ENCODE data around the gene FLAD1. TPM values are rescaled to one million over a fixed set of nuclear protein-coding genes. Genes with fewer than 3 reads are reported as not detected.

Gene FLAD1
- total and polyA plus RNA-seq, 2 donors (not counting 1 experiment from before 2014, with no cell fraction given): 11.8 to 24.9 TPM

GRCh38 chr1:155019377-155020245 is 36.5 kb downstream of the FLAD1 start:
- Histone ChIP-seq H4K20me1 (ENCODE audit: control insufficient read depth, extremely low read depth, insufficient read depth, low read length) (no peaks in the 10 kb centered on the region), H3K4me2 (ENCODE audit: extremely low read depth, insufficient read depth, low read length) (no peak overlapping the region), H3K4me1 (ENCODE audit: control insufficient read depth, extremely low read depth, insufficient read depth, low read length) (peaks cover 14% of the 10 kb centered on the region), H3K9me3 (ENCODE audit: control insufficient read depth, insufficient read depth, low read depth, low read length) (no peaks in the 10 kb centered on the region), H3K79me2 (ENCODE audit: control insufficient read depth, insufficient read depth, low read length) (no peaks in the 10 kb centered on the region), H3K36me3 (ENCODE audit: control insufficient read depth, insufficient read depth, low read length) (peaks cover 7% of the 10 kb centered on the region), H3K9ac (ENCODE audit: insufficient read depth, low read length) (no peak overlapping the region), H3K27ac (ENCODE audit: insufficient read depth, low read length) (no peak overlapping the region), H3K27me3 (ENCODE audit: control insufficient read depth, insufficient read depth, low read length) (no peaks in the 10 kb centered on the region), H3K4me3 (replicated peaks in 1 of 4; ENCODE audit: control extremely low read depth in 1 of 4, insufficient read depth in 1 of 4, low read depth in 3 of 4, low read length in 4 of 4) (no peak overlapping the region), H2AFZ (ENCODE audit: low read length) (no peak overlapping the region)
- TF ChIP-seq CTCF (conservative IDR thresholded peaks at IDR 0.05 in 1 of 2, IDR thresholded peaks at IDR 0.05 in 1 of 2; ENCODE audit: low read depth in 1 of 2, low read length in 2 of 2) (no peak), EZH2 (IDR thresholded peaks at IDR 0.05; ENCODE audit: low read length, missing control alignments) (no peak)
- DNase-seq (ENCODE audit: low read depth in 2 of 2): no peak

GRCh38 chr1:155022136-155022926 is 39.2 kb downstream of the FLAD1 start:
- Histone ChIP-seq H3K79me2 (ENCODE audit: control insufficient read depth, insufficient read depth, low read length) (no peaks in the 10 kb centered on the region), H3K9me3 (ENCODE audit: control insufficient read depth, insufficient read depth, low read depth, low read length) (no peaks in the 10 kb centered on the region), H3K36me3 (ENCODE audit: control insufficient read depth, insufficient read depth, low read length) (no peaks in the 10 kb centered on the region), H3K27ac (ENCODE audit: insufficient read depth, low read length) (no peak overlapping the region), H2AFZ (ENCODE audit: low read length) (no peak overlapping the region), H3K4me1 (ENCODE audit: control insufficient read depth, extremely low read depth, insufficient read depth, low read length) (peaks cover 14% of the 10 kb centered on the region), H3K4me3 (replicated peaks in 1 of 4; ENCODE audit: control extremely low read depth in 1 of 4, insufficient read depth in 1 of 4, low read depth in 3 of 4, low read length in 4 of 4) (no peak overlapping the region), H3K27me3 (ENCODE audit: control insufficient read depth, insufficient read depth, low read length) (no peaks in the 10 kb centered on the region), H4K20me1 (ENCODE audit: control insufficient read depth, extremely low read depth, insufficient read depth, low read length) (no peaks in the 10 kb centered on the region), H3K4me2 (ENCODE audit: extremely low read depth, insufficient read depth, low read length) (no peak overlapping the region), H3K9ac (ENCODE audit: insufficient read depth, low read length) (no peak overlapping the region)
- no peak for TF ChIP-seq CTCF (conservative IDR thresholded peaks at IDR 0.05 in 1 of 2, IDR thresholded peaks at IDR 0.05 in 1 of 2; ENCODE audit: low read depth in 1 of 2, low read length in 2 of 2)
- no peak for TF ChIP-seq EZH2 (IDR thresholded peaks at IDR 0.05; ENCODE audit: low read length, missing control alignments)
- DNase-seq (ENCODE audit: low read depth in 2 of 2): peak in 1 of 2 donors; percentile 16

- H3K79me2 ChIP-seq (ENCODE audit: control insufficient read depth, insufficient read depth, low read length): no peaks in the 10 kb centered on the region
- TF ChIP-seq EZH2 (IDR thresholded peaks at IDR 0.05; ENCODE audit: low read length, missing control alignments) (no peak), CTCF (conservative IDR thresholded peaks at IDR 0.05 in 1 of 2, IDR thresholded peaks at IDR 0.05 in 1 of 2; ENCODE audit: low read depth in 1 of 2, low read length in 2 of 2) (no peak)
- no peaks in the 10 kb centered on the region for H3K36me3 ChIP-seq (ENCODE audit: control insufficient read depth, insufficient read depth, low read length)
- no peaks in the 10 kb centered on the region for H4K20me1 ChIP-seq (ENCODE audit: control insufficient read depth, extremely low read depth, insufficient read depth, low read length)
- no peak for DNase-seq (ENCODE audit: low read depth in 2 of 2)
- H2AFZ ChIP-seq (ENCODE audit: low read length): no peak overlapping the region
- H3K4me3 ChIP-seq (replicated peaks in 1 of 4; ENCODE audit: control extremely low read depth in 1 of 4, insufficient read depth in 1 of 4, low read depth in 3 of 4, low read length in 4 of 4): no peak overlapping the region
- no peak overlapping the region for H3K4me2 ChIP-seq (ENCODE audit: extremely low read depth, insufficient read depth, low read length)
- no peaks in the 10 kb centered on the region for H3K9me3 ChIP-seq (ENCODE audit: control insufficient read depth, insufficient read depth, low read depth, low read length)
- H3K27me3 ChIP-seq (ENCODE audit: control insufficient read depth, insufficient read depth, low read length): no peaks in the 10 kb centered on the region
- peaks cover 10% of the 10 kb centered on the region for H3K4me1 ChIP-seq (ENCODE audit: control insufficient read depth, extremely low read depth, insufficient read depth, low read length)
- no peak overlapping the region for H3K9ac ChIP-seq (ENCODE audit: insufficient read depth, low read length)
- H3K27ac ChIP-seq (ENCODE audit: insufficient read depth, low read length): no peak overlapping the region
Measured at GRCh38 chr1:155022927-155023236, 39.7 kb downstream of the FLAD1 start.

All from fibroblast of lung (primary cell).